ENCODE measurements around the gene PLCXD1.
"Not testable (repeated sequence)": the region's sequence is repeated elsewhere in the genome, so short reads cannot be mapped to it uniquely, and the experiment has no call there.

Gene PLCXD1

GRCh38 chrX:291411-291901 is 10.3 kb downstream of the PLCXD1 start:
- no peak for DNase-seq (ENCODE audit: low spot score)

DNA sequence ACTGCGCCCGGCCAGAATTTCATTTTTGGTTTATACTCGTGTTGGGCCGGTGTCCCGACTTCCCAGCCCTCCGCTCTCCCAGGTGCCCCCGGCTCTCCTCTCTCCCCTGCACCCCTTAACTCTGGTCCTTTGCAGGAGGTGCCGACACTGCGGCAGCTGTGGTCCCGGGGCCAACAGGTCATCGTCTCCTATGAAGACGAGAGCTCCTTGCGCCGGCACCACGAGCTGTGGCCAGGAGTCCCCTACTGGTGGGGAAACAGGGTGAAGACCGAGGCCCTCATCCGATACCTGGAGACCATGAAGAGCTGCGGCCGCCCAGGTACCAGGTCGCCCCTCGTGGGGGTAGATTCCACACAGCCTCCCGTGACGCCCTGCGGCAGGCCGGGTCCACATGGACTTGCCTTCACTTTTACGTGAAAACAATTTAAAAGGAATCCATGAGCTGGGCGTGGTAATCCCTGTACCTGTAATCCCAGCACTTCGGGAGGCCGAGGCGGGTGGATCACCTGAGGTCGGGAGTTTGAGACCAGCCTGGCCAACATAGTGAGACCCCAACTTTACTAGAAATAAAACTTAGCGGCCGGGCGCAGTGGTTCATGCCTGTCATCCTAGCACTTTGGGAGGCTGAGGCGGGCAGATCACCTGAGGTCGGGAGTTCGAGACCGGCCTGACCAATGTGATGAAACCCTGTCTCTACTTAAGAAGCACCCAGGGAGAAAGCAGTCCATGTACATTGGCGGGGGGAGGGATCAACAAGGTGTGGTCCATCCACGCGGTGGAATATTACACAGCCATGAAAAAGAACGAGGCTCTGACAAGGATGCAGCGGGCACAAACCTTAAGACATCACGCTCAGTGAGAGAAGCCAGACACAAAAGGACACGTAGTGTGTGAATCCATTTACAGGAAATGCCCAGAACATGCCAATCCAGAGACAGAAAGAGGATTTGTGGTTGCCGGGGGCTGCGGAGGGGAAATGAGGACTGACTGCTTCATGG is 12.0 kb downstream of the PLCXD1 start:
- no peak for DNase-seq (ENCODE audit: low spot score)

DNA sequence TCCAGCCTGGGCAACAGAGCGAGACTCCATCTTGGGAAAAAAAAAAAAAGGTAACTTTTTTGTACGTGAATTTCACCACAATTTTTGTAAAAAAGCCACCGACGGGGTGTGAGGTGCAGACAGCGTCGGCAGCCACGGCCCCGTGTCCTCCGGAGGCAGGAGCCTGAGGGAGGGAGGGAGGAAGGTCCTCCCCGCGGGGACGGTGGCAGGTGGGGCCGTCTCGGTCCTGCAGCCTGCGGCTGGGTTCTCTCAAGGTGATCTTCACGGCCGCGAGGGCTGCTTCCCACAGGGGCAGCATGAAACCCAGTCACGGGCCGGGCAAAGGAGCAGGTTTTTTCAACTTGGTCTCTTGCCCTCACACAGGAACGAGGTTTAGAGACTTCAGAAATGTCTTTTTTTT is 14.0 kb downstream of the PLCXD1 start:
- no peak for DNase-seq (ENCODE audit: low spot score)

DNA sequence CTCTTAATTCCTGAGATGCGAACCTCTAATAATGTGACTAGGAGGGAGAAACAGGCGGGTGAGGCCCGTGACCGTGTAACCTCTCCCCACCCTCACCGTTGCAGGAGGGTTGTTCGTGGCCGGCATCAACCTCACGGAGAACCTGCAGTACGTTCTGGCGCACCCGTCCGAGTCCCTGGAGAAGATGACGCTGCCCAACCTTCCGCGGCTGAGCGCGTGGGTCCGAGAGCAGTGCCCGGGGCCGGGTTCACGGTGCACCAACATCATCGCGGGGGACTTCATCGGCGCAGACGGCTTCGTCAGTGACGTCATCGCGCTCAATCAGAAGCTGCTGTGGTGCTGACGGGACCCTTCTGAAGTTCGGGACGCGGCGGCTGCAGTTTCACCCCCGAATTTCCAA is 17.8 kb downstream of the PLCXD1 start:
- DNase-seq (ENCODE audit: low spot score) = no peak

DNA sequence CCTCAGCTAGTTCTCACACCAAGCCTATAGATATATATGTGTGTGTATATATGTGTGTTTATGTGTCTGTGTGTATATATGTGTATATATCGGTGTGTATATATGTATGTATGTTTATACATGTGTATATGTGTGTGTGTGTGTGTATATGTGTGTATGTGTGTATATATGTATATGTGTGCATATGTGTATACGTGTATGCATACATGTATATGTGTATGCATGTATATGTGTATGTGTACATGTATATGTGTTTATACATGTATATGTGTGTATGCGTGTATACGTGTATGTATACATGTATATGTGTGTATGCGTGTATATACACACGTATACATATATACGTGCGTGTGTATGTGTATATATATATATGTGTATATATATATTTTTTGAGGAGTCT is 19.2 kb downstream of the PLCXD1 start:
- no peak for DNase-seq (ENCODE audit: low spot score)

GRCh38 chrX:302975-303374 is 21.8 kb downstream of the PLCXD1 start:
- no peak for DNase-seq (ENCODE audit: low spot score)

GRCh38 chrX:305781-306613 is 24.8 kb downstream of the PLCXD1 start:
- DNase-seq (ENCODE audit: low spot score) = not testable (repeated sequence)

DNA sequence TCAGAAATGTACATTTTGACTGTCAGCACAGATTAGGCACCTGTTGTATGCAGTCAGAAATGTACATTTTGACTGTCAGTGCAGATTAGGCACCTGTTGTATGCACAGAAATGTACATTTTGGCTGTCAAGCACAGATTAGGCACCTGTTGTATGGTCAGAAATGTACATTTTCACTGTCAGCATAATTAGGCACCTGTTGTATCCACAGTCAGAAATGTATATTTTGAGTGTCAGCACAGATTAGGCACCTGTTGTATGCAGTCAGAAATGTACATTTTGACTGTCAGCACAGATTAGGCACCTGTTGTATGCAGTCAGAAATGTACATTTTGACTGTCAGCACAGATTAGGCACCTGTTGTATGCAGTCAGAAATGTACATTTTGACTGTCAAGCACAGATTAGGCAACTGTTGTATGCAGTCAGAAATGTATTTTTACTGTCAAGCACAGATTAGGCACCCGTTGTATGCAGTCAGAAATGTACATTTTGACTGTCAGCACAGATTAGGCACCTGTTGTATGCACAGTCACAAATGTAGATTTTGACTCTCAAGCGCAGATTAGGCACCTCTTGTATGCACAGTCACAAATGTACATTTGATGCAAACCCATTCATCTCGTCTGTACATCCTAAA is 25.6 kb downstream of the PLCXD1 start:
- not testable (repeated sequence) for DNase-seq (ENCODE audit: low spot score)

- no peak for DNase-seq (ENCODE audit: low spot score)
Observed at GRCh38 chrX:307261-308111, 26.3 kb downstream of the PLCXD1 start.

GRCh38 chrX:308821-309520 is 27.8 kb downstream of the PLCXD1 start:
- DNase-seq (ENCODE audit: low spot score) = no peak

- no peak for DNase-seq (ENCODE audit: low spot score)
Observed at GRCh38 chrX:310621-311155, 29.5 kb downstream of the PLCXD1 start.

GRCh38 chrX:311156-312129 is 30.3 kb downstream of the PLCXD1 start:
- no peak for DNase-seq (ENCODE audit: low spot score)

GRCh38 chrX:312621-313331 is 31.6 kb downstream of the PLCXD1 start:
- DNase-seq (ENCODE audit: low spot score) = no peak

DNA sequence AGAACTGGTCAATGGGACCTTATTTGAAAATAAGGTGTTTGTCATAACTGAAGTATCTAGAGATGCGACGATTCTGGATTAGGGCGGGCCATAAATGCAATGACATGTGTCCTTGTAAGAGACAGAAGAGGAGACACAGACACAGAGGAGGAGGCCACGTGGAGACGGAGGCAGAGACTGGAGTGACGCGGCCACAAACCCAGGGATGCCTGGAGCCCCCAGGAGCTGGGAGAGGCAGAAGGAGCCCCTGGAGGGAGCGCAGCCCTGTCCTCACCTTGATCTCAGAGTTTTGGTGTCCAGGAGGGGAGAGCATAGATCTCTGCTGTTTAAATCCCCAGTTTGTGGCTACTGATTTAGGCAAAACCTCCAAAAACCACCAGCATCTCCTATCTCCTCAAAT is 32.4 kb downstream of the PLCXD1 start:
- DNase-seq (ENCODE audit: low spot score) = no peak

- no peak for DNase-seq (ENCODE audit: low spot score)
Observed at GRCh38 chrX:314049-314448, 32.9 kb downstream of the PLCXD1 start.

DNA sequence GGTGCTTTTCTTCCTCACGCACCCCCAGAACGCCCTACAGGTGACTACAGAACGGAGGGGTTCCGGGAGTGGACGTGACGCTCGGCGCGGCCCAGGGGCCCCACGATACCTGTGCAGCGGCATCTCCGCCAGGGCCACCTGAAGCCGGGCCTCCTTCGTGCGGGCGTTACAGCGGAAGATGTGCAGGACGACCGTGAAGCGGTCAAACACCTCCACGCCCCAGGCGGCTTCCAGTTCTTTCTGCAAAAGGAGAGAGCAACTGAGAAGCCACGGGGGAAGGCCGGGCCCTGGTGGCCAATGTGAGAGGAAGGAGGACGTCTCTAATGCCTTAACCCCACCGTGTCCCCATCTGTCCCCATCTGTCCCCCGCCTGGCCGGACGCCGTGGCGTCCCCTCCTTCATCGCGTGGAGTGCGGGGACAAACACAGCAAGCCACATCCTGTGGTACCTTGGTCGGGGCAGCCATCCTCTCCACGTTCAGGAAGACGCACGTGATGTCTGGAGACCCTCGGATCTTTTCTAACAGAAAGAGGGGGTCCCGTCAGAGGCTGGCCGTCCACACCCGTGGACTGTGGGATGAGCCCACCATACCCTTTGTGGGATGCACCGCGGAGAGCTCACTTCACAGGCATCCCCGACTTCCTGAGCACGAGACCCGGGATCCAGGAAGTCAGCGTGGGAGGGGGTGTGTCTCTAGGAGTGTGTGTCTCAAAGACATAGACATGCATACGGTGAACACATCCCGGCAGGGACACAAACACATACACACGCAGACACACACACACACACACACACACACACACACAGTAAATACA is 33.8 kb downstream of the PLCXD1 start:
- no peak for DNase-seq (ENCODE audit: low spot score)

Measured in AG08396 (cell line).